HG03457 (cell line): ENCODE results near the gene DEF6.
A peak's percentile ranks its signal among the peaks of the same experiment; 100 is the strongest.
"Not testable (repeated sequence)": the region's sequence is repeated elsewhere in the genome, so short reads cannot be mapped to it uniquely, and the experiment has no call there.

ENCODE experiments used
- ATAC-seq: cut with Tn5 transposase; IDR thresholded peaks from one replicate; pipeline ENCODE4 v1.9.1; 2021; ENCODE audit warnings: moderate number of reproducible peaks; ENCODE audit not compliant: unreplicated experiment

DEF6 gene

GRCh38 chr6:35275744-35276260 is 21.8 kb upstream of the DEF6 start:
- ATAC-seq = no peak

GRCh38 chr6:35278708-35279107 is 18.9 kb upstream of the DEF6 start:
- no peak for ATAC-seq

- ATAC-seq = no peak
Observed at GRCh38 chr6:35280903-35281302, 16.7 kb upstream of the DEF6 start.

GRCh38 chr6:35282472-35282871 is 15.1 kb upstream of the DEF6 start:
- no peak for ATAC-seq

DNA sequence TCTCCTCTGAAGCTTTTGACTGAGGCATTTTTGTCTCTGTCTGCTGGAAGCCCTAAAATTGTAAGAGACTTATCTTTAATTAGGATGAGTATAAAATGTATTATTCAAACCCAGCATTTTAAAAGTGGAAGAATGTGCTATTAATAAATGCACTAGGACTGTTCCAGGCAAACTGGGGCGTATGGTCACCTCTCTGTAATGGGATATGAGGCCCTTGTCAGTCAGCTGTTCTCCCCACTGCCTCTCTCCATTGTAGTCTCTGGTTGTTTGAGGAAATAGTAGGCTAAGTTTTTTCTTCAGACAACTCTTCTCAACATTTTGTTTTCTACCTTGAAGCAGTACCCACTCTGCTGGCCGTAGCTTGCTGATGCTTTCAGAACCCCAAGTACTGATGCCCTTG is 14.3 kb upstream of the DEF6 start:
- no peak for ATAC-seq

DNA sequence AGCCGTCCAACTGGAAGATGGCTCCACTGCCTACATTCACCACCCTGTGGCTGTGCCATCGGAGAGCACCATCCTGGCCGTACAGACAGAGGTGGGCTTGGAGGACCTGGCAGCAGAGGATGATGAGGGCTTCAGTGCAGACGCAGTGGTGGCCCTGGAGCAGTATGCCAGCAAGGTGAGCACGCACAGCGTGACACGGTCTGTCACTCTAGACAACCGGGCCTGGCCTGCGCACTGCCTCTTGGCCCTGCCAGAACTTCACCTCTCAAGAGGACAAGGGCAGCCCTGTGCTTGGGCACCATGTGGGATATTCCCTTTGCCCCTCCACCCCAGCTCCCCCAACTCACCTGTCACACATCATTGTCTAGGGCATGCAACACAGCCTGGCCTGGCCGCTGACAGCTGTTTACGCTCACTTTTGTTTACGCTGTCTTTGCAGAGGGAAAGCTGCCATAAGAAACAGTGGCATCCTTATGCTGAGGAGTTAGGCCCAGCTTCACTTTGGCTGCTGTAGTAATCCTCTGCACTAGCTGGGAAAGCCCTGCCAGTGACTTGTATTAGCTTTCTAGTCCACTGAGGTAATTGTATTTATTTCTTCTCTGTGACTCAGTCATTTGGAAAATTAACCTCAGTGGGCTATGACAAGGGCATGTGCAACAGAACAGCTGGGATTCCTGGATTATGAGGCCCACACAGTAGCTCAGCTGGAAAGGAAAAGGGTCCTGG is 9.8 kb upstream of the DEF6 start:
- ATAC-seq = no peak

- ATAC-seq = no peak
Observed at GRCh38 chr6:35288834-35289233, 8.8 kb upstream of the DEF6 start.

DNA sequence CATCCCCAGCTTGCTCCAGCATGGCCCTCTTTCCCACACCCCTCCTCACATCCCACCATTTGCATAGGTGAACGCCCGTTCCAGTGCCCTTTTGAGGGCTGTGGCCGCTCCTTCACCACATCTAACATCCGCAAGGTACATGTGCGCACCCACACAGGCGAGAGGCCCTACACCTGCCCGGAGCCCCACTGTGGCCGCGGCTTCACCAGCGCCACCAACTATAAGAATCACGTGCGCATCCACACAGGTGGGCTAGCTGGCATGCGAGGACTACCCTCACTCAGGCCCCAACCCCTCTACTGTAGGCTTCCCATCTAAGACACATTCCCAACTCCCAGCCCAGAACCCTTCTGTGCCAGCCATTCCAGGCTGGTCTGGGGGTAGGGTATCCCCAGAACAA is 6.1 kb upstream of the DEF6 start:
- no peak for ATAC-seq

- no peak for ATAC-seq
Observed at GRCh38 chr6:35292494-35292893, 5.1 kb upstream of the DEF6 start.

- ATAC-seq = no peak
Observed at GRCh38 chr6:35293681-35294080, 3.9 kb upstream of the DEF6 start.

- no peak for ATAC-seq
Observed at GRCh38 chr6:35294308-35294945, 3.2 kb upstream of the DEF6 start.

- no peak for ATAC-seq
Observed at GRCh38 chr6:35295036-35295435, 2.6 kb upstream of the DEF6 start.

DNA sequence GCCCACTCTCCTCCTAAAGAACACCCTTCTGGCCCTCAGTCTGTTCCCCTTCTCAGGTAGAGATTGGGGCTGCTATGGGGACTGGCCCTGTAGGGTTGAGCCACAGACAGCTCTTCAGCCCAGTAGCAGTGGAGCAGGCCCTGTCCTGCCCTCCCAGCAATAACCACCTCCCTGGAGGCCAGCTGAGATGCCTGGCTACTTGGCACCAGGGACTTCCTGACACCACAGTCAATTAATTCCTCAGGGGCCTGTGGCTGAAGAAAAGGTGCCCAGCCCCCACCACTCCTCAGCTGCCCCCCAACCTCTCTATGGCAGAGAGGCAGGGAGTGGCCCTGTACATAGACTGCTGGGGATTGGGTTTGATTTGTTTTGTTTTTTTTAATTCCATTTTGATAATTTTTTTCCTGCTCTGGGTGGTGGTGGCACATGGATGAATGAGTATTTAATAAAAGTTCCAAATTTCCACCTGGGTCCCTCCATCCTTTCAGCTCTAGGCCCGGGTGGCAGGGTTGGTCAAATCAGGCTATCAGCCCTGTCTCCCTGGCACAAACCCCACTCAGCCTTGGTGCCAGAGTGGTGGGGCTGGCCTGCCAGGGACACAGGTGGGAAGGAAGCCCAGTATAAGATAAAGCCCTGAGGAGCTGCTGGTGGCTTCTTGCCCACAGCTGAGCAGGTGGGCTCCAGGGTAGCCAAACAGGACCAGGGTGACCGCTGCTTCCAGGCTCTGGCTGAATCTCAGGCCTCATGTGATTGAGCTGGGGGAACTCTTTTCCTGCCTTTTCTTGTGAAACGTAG is 1.9 kb upstream of the DEF6 start:
- ATAC-seq = no peak

- no peak for ATAC-seq
Observed at GRCh38 chr6:35296931-35297600, 552 bp upstream of the DEF6 start.

DNA sequence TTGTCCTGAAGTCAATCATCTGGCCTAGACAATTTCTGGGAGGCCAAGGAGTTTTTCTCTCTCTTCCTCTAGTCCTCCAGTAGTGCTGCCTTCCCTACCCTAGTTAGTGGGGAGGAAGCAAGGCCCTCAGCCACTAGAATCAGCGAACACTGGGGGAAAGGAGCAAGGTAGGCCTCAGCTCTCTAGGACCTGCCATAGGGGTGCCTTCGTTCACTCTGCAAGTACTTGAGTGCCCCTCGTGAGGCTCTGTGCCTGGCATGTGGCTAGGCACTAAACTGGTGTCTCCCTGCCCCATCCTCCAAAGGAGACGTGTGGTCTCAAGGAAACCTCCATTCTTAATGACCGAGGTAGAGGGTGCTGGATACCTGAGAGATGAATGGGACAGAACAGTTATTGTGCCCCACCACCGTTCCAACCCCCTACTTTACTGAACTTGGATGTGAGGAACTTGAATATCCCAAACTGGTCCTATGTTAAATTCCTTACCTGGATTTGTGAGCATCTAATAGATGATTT is 1.1 kb downstream of the DEF6 start:
- no peak for ATAC-seq

DNA sequence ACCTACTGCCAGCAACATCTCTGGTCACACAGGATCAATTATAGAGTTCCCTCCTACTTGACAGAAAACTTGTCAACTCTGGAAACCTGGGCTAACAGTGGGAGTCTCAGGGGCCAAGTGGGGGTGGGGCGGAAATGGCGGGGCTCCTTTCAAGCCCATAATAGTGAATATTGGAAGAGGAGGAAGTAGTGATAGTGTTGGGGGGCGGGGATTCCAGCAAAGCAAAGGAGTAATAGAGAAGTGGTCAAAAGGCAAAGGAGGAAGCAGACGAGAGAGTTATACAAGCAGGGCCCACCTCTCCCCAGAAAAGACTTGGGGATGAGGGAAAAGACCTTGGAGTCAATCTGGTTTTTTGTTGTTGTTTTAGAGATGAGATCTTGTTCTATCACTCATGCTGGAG is 2.1 kb downstream of the DEF6 start:
- no peak for ATAC-seq

GRCh38 chr6:35300848-35301247 is 3.2 kb downstream of the DEF6 start:
- ATAC-seq = no peak

DNA sequence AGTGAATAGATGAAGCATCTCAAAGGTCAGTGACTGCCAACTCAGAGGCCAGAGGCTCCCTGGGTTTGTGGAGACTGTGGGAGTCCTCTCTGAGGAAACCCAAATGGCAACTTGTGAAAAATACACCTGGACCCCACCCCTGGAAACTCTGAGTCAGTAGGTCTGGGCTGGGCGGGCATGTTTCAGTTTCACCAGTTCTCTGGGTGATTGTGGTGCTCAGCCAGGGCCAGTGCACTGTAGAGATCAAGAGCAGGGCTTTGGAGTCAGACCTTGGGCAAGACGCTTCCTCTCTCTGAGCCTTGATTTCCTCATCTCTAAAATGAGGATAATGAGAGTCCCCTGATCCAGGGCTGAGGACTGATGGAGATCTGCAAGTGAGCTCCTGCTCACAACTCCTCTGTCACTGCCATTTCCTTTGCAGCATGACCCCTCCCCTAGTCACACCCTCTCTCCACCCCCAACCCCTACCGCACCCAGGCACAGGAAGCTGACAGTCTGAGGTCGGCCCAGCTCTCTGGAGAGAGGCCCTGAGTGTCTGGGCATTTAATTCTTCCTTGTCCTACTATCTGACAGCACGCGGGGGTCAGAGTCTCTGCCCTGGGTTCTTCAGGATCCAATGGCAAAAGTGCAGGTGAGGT is 5.1 kb downstream of the DEF6 start:
- peak; percentile 70 for ATAC-seq

DNA sequence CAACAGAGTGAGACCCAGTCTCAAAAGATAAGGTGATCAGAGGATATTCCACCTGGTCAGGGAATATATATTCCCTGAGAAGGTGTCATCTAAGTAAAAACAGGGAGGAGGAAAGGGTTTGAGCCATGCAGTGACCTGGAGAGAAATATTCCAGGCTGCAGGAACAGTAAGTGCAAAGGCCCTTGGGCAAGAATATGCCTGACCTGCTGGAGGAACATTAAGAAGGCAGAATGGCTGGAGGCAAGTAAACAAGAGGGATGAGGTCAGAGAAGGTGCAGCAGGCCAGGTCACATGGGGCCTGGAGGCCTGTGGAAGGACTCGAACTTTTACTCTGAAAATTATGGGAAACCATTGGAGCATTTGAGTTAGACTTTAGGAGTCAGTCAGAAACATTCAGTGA is 6.7 kb downstream of the DEF6 start:
- ATAC-seq = no peak

DNA sequence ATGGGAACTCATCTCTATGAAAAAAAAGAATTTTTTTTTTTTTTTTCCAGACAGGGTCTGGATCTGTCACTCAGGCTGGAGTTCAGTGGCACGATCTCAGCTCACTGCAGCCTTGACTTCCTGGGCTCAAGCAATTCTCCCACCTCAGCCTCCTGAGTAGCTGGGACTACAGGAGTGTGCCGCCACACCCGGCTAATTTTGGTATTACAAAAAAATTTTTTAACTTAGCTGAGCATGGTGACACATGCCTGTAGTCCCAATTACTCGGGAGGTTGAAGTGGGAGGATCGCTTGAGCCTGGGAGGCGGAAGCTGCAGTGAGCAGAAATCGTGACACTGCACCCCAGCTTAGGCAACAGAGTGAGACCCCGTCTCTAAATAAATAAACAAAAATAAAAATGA is 7.5 kb downstream of the DEF6 start:
- no peak for ATAC-seq

GRCh38 chr6:35307138-35307537 is 9.5 kb downstream of the DEF6 start:
- not testable (repeated sequence) for ATAC-seq
